Measurements from ENCODE around the gene MCF2L. TPM values are rescaled to one million over a fixed set of nuclear protein-coding genes. Genes with fewer than 3 reads are reported as not detected.

The MCF2L gene
- total RNA-seq, 1 donor from 2014 or later: 38.9 TPM

DNA sequence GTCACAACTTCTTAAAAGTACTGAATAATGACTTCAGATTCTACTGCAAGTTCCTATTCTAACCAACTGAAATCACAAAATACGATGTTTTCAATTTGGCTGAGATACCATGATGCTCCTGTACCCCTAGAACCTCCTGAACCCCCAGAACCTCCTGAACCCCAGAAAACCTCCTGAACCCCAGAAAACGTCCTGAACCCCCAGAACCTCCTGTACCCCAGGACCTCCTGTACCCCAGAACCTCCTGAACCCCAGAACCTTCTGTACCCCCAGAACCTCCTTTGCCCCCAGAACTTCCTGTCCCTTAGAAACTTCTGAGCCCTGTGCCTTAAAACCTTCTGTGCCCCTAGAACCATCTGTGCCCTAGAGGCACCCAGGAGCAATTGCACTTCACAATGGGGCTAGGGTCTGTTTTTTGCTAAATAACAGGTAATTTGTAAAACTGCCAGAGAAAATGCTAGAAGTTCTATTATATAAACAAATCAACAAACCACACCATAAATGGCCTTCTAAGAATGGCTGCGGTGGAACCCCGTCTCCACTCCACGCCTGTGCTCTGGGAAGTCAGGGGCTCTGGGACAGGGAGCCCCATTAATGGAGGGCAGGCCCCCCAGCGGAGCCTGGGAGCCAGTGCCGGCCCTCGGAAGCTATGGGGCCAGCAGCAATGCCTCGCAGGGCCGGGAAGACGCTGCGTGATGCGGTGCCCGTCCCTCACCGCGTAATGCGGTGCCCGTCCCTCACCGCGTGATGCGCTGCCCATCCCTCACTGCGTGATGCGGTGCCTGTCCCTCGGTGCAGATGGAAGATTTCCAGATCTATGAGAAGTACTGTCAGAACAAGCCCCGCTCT lies 115.3 kb downstream of the MCF2L start:
- intact Hi-C loops (cut with DNase I): no loop called here
- no peak for DNase-seq (ENCODE audit: low spot score)

DNA sequence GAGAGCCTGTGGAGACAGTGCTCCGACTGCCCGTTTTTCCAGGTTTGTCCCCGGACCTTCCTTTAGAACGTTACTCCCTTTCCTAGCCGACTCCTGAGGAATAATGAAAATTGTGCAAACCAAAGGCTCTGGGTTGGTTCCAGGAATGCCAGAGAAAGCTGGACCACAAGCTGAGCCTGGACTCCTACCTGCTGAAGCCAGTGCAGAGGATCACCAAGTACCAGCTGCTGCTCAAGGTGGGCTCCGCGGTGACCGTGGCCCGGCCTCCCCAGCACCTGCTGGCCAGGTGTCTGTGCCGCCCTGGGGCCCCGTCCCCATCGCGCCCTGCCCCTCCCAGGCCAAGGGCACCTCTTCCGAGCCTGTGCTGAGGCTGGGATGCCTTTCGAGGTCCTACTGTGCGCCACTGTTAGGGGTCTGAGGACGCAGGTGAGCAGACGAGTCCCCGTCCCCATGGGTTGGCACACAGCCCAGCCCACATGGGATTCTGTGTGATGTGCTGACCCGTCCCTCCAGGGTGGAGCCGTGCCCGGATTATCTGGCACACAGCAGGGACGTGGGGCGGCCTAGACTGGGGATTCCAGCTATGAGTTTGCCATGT lies 116.0 kb downstream of the MCF2L start:
- intact Hi-C loops (cut with DNase I): no loop called here
- no peak for DNase-seq (ENCODE audit: low spot score)

DNA sequence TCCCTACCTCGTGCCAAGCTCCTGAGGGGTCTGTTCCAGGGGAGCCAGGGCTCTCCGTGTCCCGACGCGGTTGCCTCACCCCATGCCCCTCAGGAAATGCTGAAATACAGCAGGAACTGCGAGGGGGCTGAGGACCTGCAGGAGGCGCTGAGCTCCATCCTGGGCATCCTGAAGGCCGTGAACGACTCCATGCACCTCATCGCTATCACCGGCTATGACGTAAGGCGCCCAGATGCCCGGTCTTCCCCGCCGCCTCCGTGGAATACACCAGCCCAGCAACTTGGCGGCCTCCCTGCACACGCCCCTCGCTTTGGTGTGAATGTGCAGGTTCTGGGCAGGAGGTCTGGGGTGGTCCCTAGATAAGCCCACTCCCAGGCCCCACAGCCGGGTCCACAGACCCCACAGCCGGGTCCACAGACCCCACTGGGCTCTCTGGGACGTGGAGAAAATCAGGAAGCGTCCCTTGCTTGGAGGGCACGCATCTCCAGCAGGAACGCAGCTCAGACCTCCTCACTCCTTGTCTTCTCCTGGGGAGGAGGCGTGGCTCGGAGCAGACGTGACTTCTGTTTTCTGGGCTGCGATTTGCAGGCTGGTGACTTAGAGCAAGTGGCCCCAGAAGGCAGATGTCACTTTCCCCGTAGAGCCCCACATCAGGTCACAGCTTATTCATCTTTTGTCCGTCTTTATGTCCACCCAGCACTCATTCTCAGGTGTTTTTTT lies 117.2 kb downstream of the MCF2L start:
- intact Hi-C loops (cut with DNase I): no loop called here
- no peak for DNase-seq (ENCODE audit: low spot score)

DNA sequence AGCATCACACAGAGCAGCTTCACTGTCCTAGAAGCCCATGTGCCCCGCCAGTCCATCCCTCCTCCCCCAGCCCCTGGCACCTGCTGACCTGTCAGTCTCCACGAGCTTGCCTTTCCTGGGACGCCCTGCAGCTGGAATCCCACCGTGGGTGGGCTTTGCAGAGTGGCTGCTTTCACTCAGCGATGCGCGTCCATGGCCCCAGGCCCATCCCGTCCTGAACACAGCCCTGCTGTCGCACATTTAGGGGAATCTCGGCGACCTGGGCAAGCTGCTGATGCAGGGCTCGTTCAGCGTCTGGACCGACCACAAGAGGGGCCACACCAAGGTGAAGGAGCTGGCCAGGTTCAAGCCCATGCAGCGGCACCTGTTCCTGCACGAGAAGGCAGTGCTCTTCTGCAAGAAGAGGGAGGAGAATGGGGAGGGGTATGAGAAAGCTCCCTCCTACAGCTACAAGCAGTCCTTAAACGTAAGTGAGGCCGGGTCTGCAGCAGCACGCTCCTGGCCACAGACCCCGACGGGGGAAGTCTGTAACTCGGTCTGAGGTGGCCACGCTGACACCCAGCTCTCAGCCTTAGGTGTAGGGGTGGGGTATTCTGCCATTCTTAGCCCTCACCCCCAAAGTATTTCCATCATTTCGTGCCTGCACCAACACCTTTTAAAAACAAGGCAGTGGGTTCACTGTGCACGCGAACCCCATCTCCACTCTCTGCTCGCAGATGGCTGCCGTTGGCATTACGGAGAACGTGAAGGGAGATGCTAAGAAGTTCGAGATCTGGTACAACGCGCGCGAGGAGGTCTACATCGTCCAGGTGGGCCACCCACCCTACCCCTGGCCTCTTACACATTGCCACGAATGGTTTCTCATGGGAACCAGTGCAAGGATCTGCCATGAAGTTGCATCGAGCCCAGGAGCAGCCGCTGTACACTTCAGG lies 118.2 kb downstream of the MCF2L start:
- DNase-seq (ENCODE audit: low spot score): no peak
- intact Hi-C loops (cut with DNase I): no loop called here

DNA sequence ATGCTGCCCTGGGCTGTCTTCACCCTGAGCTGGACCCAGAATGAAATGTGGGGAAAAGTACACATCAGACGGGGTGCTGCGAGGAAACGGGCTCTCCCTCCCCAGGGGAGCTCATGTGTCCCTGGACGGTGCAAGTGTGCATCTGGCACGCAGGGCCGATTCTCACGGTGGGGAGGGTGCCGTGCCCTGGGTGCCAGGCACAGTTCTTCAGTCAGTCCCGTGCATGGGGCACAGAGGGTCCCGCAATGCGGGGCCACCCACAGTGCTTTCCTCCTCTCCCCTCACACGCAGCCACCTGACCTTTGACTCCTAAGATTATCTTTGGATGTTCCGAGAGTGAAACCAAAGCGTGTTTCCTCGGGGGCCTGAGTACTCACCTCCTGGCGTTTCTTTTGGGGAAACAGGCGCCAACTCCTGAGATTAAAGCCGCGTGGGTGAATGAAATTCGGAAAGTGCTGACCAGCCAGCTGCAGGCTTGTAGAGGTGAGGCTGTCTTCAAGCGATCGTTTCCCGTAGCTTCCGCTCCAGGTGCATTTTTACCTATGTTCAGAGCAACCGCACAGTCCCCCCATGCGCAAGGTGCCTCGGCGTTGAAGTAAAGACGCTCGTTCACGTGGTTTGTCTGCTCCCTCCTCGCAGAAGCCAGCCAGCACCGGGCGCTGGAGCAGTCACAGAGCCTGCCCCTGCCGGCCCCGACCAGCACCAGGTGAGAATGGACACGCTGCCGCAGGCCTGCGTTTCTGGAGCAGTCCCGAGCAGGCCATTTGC lies 119.1 kb downstream of the MCF2L start:
- intact Hi-C loops (cut with DNase I): no loop called here
- no peak for DNase-seq (ENCODE audit: low spot score)

DNA sequence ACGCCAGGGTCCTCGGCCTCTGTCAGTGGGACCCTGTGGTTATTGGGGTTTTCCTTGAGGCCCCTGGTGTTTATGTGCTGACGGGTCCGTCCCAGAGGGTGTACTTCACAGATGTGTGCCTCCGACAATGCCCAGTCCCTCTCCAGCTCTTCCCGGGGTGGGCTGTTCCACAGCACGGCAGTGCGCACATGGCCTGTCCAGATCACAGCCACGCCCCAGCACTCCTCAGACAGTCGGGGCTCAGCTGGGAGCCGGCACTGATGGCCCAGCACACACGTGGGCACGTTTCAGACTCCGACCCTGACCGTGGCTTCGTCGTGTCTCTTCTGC lies 119.6 kb downstream of the MCF2L start:
- DNase-seq (ENCODE audit: low spot score): no peak
- intact Hi-C loops (cut with DNase I): no loop called here

DNA sequence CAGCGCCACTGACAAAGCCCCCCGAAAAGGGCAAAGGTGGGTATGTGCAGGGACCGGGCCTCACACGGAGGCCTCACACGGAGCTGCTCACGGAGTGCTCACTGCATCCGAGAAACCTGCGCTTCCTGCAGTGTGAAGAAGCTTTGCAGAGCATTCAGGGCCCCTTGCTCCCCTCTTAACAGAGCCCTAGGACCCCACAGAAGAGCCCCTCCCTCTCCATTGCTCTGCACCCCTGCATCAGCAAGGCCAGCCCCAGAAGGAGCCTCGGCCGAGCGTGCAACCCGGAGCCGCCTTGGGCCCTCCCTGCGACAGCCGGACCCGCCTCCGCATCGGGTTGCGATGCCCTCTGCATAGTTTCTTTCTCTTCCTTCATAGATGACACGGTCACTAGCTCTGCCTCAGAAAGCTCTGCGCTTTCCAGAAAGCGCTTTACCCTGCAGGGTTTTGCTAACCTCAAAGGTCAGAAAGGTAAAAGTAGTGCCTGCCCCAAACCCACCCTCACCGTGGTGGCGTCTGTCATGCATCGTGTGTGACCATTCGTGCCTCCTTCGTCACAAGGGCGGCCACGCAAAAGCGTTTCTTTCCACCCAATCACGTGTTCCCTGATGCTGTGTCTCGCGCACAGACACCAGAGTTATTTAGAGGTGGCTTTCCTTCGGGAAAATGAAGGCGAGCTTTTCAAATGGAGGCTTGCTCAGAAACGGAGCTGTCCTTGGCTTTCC lies 120.8 kb downstream of the MCF2L start:
- DNase-seq (ENCODE audit: low spot score): no peak

DNA sequence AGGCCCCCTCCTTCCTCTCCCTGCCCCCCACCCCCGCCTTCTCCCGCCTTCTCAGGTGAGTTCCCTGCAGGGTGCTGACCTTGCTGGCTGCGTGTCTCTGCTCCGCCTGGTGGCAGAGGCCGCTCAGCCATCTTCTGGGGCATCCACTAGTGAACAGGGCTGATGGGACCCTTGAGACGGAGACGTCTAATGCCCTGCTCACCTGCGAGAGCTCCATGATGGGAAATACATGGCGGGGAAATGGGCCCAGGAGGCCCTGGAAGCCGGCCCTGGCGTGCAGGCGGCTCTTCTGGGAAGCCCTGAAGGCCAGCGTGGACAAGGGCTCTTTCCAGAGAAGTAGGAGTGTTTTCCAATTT lies 121.4 kb downstream of the MCF2L start:
- DNase-seq (ENCODE audit: low spot score): no peak
- intact Hi-C loops (cut with DNase I): no loop called here

More for the DNA sequence above, 120.8 kb downstream of the MCF2L start:
- intact Hi-C loops (cut with DNase I): no loop called here

DNA sequence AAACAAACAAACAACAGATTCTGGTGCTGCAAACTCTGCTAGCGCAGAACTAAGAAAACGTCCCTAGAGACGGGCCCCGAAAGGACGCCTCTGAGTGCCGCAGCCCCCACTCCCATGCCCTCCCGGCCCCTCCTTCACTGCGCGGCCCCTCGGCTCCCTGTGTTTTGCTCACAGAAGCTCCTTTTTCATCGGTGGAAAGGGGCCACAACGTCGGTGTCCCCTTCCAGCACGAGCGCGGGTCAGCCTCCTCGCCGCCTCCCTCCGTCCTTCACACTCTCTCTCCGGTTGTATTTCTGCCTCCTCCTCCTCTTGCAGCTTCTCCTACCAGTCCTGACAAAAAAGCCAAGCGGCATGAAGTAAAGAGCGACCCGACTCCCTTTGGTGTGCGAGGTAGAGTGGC lies 121.8 kb downstream of the MCF2L start:
- no peak for DNase-seq (ENCODE audit: low spot score)
- intact Hi-C loops (cut with DNase I): no loop called here

DNA sequence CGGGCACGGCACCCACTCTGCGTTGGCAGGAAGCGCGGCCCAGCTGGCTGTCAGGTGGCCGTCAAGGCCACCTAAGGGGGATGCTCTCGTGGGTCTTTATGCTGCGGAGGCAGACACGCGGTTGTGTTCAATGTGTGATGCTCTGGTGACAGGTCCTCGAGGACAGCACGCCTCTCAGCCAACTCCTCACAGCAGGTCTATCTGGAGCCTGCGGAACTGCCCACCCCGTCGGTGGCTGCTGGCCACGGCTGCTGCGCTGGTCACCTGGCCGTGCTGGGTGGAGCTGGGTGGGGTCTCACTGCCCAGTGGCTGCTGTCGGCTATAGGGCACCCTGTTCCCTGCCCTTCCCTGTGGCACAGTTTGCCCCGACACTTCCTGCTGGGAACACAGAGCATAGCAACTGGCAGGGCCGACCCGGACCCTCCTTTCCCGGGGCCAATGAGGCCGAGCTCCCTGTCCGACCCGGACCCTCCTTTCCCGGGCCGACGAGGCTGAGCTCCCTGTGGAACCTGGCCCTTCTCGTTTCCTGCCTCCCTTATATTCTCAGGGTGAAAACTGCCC lies 122.3 kb downstream of the MCF2L start:
- DNase-seq (ENCODE audit: low spot score): no peak
- intact Hi-C loops (cut with DNase I): no loop called here

DNA sequence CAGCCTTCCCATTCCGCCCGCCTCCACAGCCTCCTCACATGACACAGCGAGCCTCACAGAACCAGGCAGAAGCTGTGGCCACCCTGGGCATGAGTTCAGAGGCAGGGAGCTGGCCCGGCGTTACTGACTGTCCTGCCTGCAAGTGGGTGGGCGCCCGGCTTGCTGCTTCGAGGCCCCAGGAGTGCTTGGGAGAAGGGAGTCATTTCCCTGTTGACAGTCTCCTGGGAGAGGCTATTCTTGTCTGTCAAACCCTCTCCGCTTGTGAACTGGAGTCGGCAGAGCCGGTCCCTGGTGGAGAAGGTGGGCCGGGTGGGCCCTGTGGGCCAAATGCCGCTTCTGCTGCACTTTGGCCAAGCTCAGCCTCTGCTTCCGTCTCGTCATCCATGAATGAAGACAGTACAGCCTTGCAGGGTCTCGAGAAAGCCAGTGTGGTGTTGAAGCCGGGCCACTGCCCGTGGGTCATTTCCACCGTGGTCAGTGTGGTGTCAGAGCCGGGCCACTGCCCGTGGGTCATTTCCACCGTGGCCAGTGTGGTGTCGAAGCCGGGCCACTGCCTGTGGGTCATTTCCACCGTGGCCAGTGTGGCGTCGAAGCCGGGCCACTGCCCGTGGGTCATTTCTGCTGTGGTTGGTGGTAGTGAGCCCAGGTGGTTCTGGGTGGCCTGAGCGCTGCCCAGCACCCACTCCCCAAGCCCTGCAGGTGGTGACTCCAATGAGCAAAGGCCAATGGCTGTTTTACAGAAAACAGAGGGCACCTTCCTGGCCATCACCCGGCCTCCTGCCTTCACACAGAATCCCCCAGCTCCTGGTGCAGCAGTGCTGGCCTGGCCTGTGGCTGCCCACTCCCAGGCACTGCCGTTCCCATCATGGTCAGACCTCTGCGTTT lies 123.1 kb downstream of the MCF2L start:
- DNase-seq (ENCODE audit: low spot score): no peak
- intact Hi-C loops (cut with DNase I): no loop called here

DNA sequence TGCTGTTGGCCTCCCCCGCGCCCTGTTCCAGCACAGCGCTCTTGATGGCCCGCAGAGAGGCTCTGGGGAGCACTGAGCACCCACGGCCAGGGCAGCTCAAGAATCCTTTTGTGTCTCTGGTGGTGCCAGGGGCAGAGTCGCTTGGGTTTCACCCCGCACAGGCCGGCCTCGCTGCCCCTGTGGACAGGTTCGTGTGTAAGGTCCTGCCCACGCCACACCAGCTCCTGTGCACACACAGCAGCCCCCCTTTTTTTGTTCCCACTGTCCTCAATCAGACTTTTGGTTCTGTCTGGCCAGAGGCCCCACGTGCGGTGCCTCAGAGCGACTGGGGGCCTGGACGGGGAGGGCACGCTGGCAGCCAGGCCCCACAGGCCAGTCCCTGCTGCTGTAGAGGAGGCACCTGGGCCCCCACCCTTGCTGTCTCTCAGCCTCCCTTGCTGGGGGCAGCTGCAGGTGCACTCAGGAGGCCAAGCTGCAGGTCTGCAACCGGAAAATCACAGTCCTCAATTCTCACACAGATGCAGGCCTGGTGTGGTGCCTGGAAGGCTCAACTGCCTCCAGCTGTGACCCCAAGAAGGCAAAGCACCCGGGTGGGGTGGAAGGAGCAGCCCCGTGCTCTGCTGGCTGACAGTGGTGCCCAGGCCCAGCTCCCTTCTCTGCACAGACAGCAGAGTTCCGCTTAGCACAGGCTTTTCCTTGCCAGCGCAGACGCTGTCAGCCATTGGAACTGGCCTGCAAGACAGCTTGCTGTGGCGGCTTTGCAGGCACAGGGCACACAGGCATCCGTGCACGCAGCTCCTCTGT lies 124.0 kb downstream of the MCF2L start:
- intact Hi-C loops (cut with DNase I): no loop called here
- no peak for DNase-seq (ENCODE audit: low spot score)

DNA sequence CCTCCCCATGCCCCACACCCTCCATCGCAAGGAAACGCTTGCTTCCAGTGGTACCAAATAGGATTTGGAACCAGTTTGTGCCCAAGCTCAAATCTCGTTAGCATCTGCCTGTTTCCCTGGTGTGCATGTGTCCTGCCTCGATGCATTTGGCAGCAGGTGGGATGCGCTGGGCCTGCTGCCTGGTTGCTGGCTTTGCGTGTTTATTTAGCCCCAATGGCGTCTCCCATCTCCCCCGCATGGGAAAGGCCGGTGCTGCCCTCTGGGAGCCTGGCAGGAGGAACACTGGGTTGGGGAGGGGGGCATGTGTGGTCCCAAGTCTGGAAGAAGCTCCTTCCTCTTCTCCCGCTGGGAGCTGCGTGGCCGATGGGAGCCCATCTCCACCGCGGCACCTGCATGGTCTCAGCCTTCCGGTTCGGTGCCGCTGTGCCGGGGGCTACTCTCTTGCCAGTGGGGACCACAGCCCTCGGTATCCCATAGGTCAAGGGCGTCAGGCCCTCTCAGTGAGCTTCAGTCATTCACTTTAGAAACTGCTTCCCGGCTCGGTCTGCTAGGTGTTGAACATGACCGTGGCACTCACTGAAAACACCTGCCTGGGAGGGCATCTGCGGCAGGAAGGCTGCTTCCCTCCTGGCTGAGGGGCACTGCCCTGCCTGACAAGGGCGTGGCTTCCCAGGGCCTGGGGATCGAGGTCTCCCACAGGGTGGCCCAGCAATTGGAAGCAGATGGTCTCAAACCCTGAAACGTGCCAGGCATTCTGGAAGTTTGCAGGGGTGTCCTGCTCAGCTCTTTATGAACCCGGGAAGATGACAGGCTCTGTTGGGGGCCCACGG lies 124.8 kb downstream of the MCF2L start:
- intact Hi-C loops (cut with DNase I): no loop called here
- DNase-seq (ENCODE audit: low spot score): no peak

DNA sequence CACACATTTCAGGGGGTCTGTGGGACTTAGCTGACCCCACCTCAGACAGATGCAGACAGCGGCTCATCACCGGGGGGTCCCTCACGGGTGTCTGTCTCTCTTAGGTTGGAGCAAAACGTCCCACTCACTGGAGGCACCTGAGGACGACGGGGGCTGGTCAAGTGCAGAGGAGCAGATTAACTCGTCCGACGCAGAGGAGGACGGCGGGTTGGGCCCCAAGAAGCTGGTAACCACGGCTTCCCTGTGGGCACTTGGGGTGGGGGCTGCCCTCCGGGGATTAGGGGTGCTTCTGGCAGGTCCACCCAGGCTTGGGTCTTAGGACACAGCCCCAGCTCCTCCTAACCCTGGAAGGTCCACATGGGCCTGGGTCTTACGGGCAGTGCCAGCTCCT lies 125.4 kb downstream of the MCF2L start:
- no peak for DNase-seq (ENCODE audit: low spot score)
- intact Hi-C loops (cut with DNase I): no loop called here

DNA sequence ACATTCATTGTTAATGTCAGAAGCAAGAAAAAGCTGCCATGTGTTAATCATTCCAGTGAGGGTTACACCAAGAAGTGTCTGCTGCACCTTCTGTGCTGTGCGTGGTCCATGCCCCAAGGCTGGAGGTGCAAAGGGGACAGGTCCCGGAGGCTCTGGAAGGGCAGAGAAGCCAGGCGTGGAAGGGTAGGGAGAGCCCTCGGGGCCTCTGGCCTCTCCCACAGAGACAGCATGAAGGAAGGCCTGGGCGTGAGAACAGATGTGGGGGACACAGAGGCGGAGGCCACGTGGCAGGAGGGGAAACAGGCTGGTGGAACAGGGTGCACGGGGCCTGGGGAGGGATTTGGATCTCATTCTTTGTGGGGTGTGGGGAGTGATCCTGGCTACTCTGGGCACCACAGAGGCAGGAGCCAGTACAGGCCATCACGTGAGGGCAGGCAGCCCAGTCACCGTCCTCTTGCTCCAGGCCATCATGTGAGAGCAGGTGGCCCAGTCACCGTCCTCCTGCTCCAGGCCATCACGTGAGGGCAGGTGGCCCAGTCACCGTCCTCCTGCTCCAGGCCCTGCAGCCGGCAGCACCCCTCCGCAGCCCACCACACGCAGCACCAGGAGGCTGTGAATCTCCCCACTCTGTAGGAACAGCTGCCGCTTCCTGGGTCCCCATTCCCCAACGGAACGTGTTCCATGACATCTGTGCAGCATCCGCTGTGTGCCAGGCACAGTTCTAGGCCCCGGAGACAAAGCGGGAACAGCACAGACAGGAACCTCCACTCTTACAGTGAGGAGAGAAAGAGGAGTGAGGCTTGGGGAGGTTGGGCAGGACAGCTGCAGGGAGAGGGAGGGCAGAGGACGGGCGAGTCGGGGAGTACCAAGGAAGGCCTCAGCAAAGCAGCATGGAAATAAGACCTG lies 126.4 kb downstream of the MCF2L start:
- intact Hi-C loops (cut with DNase I): no loop called here
- DNase-seq (ENCODE audit: low spot score): no peak

Measured in cardiac septum (tissue), 1 donor.